GM18499 (cell line): ENCODE measurements around the gene PLXNA4.
"Not testable (repeated sequence)": the region's sequence is repeated elsewhere in the genome, so short reads cannot be mapped to it uniquely, and the experiment has no call there.

Experiments used
- ATAC-seq: cut with Tn5 transposase; IDR thresholded peaks from one replicate; pipeline ENCODE4 v1.9.1; 2021; ENCODE audit warnings: moderate number of reproducible peaks; ENCODE audit not compliant: insufficient read depth, unreplicated experiment

PLXNA4 gene

GRCh38 chr7:132400561-132401142 is 175.6 kb downstream of the PLXNA4 start:
- ATAC-seq: no peak

- ATAC-seq: no peak
Observed at GRCh38 chr7:132399367-132399766, 176.9 kb downstream of the PLXNA4 start.

GRCh38 chr7:132398253-132398925 is 177.9 kb downstream of the PLXNA4 start:
- no peak for ATAC-seq

- ATAC-seq: no peak
Observed at GRCh38 chr7:132397070-132397469, 179.2 kb downstream of the PLXNA4 start.

- no peak for ATAC-seq
Observed at GRCh38 chr7:132395361-132395760, 180.9 kb downstream of the PLXNA4 start.

GRCh38 chr7:132394283-132395198 is 181.7 kb downstream of the PLXNA4 start:
- ATAC-seq: no peak

GRCh38 chr7:132393789-132394261 is 182.4 kb downstream of the PLXNA4 start:
- ATAC-seq: no peak

GRCh38 chr7:132392713-132393112 is 183.6 kb downstream of the PLXNA4 start:
- ATAC-seq: no peak

- no peak for ATAC-seq
Observed at GRCh38 chr7:132390705-132391104, 185.6 kb downstream of the PLXNA4 start.

- not testable (repeated sequence) for ATAC-seq
Observed at GRCh38 chr7:132390049-132390448, 186.2 kb downstream of the PLXNA4 start.

- no peak for ATAC-seq
Observed at GRCh38 chr7:132388688-132389087, 187.6 kb downstream of the PLXNA4 start.

GRCh38 chr7:132387596-132387995 is 188.7 kb downstream of the PLXNA4 start:
- no peak for ATAC-seq

GRCh38 chr7:132386201-132386681 is 190.0 kb downstream of the PLXNA4 start:
- ATAC-seq: no peak

- no peak for ATAC-seq
Observed at GRCh38 chr7:132383962-132384361, 192.3 kb downstream of the PLXNA4 start.

- no peak for ATAC-seq
Observed at GRCh38 chr7:132381742-132382472, 194.4 kb downstream of the PLXNA4 start.

GRCh38 chr7:132380059-132380458 is 196.2 kb downstream of the PLXNA4 start:
- no peak for ATAC-seq

- ATAC-seq: no peak
Observed at GRCh38 chr7:132379292-132379691, 197.0 kb downstream of the PLXNA4 start.

GRCh38 chr7:132377703-132378584 is 198.3 kb downstream of the PLXNA4 start:
- ATAC-seq: no peak

GRCh38 chr7:132377015-132377414 is 199.3 kb downstream of the PLXNA4 start:
- ATAC-seq: no peak
